H1 (cell line): ENCODE measurements around the gene ICAM5. TPM values are rescaled to one million over a fixed set of nuclear protein-coding genes. Genes with fewer than 3 reads are reported as not detected.

Source experiments
- BCL11A ChIP-seq, 2 experiments: IDR thresholded peaks; one replicate each; pipeline ENCODE4 v1.6.1; 2011; ENCODE audit warnings: low read depth in 2 of 2, low read length in 2 of 2, mild to moderate bottlenecking in 2 of 2
- E2F6 ChIP-seq: IDR thresholded peaks from 2 replicates; pipeline ENCODE4 v1.6.1; 2012; ENCODE audit warnings: inconsistent platforms
- JUN ChIP-seq: IDR thresholded peaks from 2 replicates; pipeline ENCODE4 v1.6.1; 2011; ENCODE audit warnings: low read depth, mild to moderate bottlenecking, improper control_type of control experiment, low read length
- KDM4A ChIP-seq: IDR thresholded peaks from one replicate; pipeline ENCODE4 v1.7.1; 2012; ENCODE audit warnings: low read depth, mild to moderate bottlenecking, moderate library complexity, low read length, inconsistent platforms; ENCODE audit not compliant: severe bottlenecking
- NANOG ChIP-seq: IDR thresholded peaks from 2 replicates; pipeline ENCODE4 v1.6.1; 2011; ENCODE audit warnings: low read length, low read depth, mild to moderate bottlenecking, inconsistent platforms; ENCODE audit not compliant: insufficient read depth, poor library complexity, severe bottlenecking
- POLR2AphosphoS5 ChIP-seq: IDR thresholded peaks from 2 replicates; pipeline ENCODE4 v1.6.1; 2011; ENCODE audit warnings: low read depth, low read length
- RFX5 ChIP-seq: IDR thresholded peaks from 2 replicates; pipeline ENCODE4 v1.6.1; 2011; ENCODE audit warnings: low read depth, low read length, improper control_type of control experiment, borderline replicate concordance
- RNF2 ChIP-seq: fragments of 200-900, 300-1000 bp; sonication (generic); IDR thresholded peaks from 2 replicates; pipeline ENCODE4 v1.7.1; 2016; ENCODE audit warnings: borderline replicate concordance, low read depth, mild to moderate bottlenecking, antibody characterized with exemption, low read length; ENCODE audit not compliant: poor library complexity, severe bottlenecking; ENCODE audit errors: missing control alignments
- SAP30 ChIP-seq: fragments of 300-600 bp; sonication (generic); IDR thresholded peaks from 2 replicates; pipeline ENCODE4 v1.7.1; 2012; ENCODE audit warnings: low read length, moderate library complexity, mild to moderate bottlenecking, inconsistent platforms; ENCODE audit not compliant: insufficient read depth, insufficient replicate concordance
- TCF12 ChIP-seq: IDR thresholded peaks from 2 replicates; pipeline ENCODE4 v1.6.1; 2011; ENCODE audit warnings: low read depth, mild to moderate bottlenecking, low read length
- polyA plus RNA-seq, 7 experiments: library from polyadenylated mRNA; depleted of rRNA in 3 of 7; stranded (reverse) in 5 of 7; unstranded in 2 of 7; fragments of >200 nt in 5 of 7; fragments of 200-250 nt in 2 of 7; gene quantifications; 1 replicate in 5 of 7; 2 replicates in 1 of 7; 4 replicates in 1 of 7; pipeline versions ENCODE4 v1.2.1 to v1.2.3, GENCODE V29; 2011 to 2013; ENCODE audit warnings: missing spikeins in 2 of 7, mixed read lengths in 2 of 7
- total RNA-seq: library from RNA; stranded (reverse); fragmentation: NEBNext Ultra II Directional; extraction: Animal tissue kit (Norgen Biotek cat#: 25700); gene quantifications from 2 replicates; pipeline ENCODE4 v1.2.1, GENCODE V29; 2021

ICAM5 gene
- total and polyA plus RNA-seq, 2 of the 8 experiments (the other 6 are each of a cell fraction or from before 2014, with no cell fraction given): 3.9 to 4.8 TPM

- no peak for TF ChIP-seq NANOG
- TF ChIP-seq E2F6: no peak
- no peak for TF ChIP-seq RNF2
- TF ChIP-seq BCL11A (IDR thresholded peaks at IDR 0.05; ENCODE audit: low read depth in 2 of 2, low read length in 2 of 2): no peak
- no peak for TF ChIP-seq JUN
- no peak for TF ChIP-seq KDM4A
- TF ChIP-seq TCF12: no peak
- TF ChIP-seq RFX5: no peak
- no peak for TF ChIP-seq POLR2AphosphoS5
- TF ChIP-seq SAP30: no peak
- TF ChIP-seq, all 59 proteins: peak for 0
These were observed 18.1 kb upstream of the ICAM5 start (continued) for GRCh38 chr19:10271543-10272086.
